A549 (cell line): ENCODE results near the gene DLX1.

Source experiments
- CEBPB ChIP-seq, 2 experiments: fragments of >200 bp in 1 of 2; sonication (Bioruptor Twin) in 1 of 2; formaldehyde crosslinking in 1 of 2; IDR thresholded peaks; 2 replicates each; pipeline ENCODE4 v1.6.1; 2012 to 2016
- FOSL2 ChIP-seq, 2 experiments: fragments of 450-650 bp in 1 of 2; fragments of >200 bp in 1 of 2; sonication (Bioruptor Twin) in 1 of 2; formaldehyde crosslinking; IDR thresholded peaks; 2 replicates each; pipeline versions ENCODE4 v1.5.0 to v1.6.1; 2016 to 2020; ENCODE audit warnings: mild to moderate bottlenecking in 1 of 2, moderate library complexity in 1 of 2
- POLR2A ChIP-seq: IDR thresholded peaks from 2 replicates; pipeline ENCODE4 v1.6.1; 2012; ENCODE audit warnings: mild to moderate bottlenecking, low read length
- RAD21 ChIP-seq, 2 experiments: fragments of >200 bp in 1 of 2; sonication (Bioruptor Twin) in 1 of 2; formaldehyde crosslinking in 1 of 2; IDR thresholded peaks in 1 of 2; conservative IDR thresholded peaks in 1 of 2; 2 replicates in 1 of 2; 3 replicates in 1 of 2; pipeline ENCODE4 v1.6.1; 2012 to 2018; ENCODE audit warnings: inconsistent platforms in 1 of 2
- RCOR1 ChIP-seq: fragments of 150-350 bp; IDR thresholded peaks from 2 replicates; pipeline ENCODE4 v1.6.1; 2014; ENCODE audit warnings: antibody characterized with exemption, low read length, low read depth
- RNF2 ChIP-seq: fragments of 200-600 bp; sonication (generic); IDR thresholded peaks from 2 replicates; pipeline ENCODE4 v1.6.1; 2016; ENCODE audit warnings: low read depth, mild to moderate bottlenecking, antibody characterized with exemption, moderate library complexity, borderline replicate concordance
- SMC3 ChIP-seq: fragments of >200 bp; sonication (Bioruptor Twin); formaldehyde crosslinking; IDR thresholded peaks from 3 replicates; pipeline ENCODE4 v1.6.1; 2018; ENCODE audit warnings: inconsistent platforms
- SREBF2 ChIP-seq: fragments of 450-650 bp; IDR thresholded peaks from 2 replicates; pipeline ENCODE4 v1.6.1; 2014; ENCODE audit warnings: mild to moderate bottlenecking, moderate library complexity
- ZNF302 ChIP-seq: fragments of 250-450 bp; sonication (Bioruptor Pico); IDR thresholded peaks from 2 replicates; pipeline ENCODE4 v1.9.0; 2021; ENCODE audit warnings: inconsistent platforms, mild to moderate bottlenecking, moderate library complexity
- TF ChIP-seq, protein P1 (sequence below): fragments of >200 bp; sonication (Bioruptor Twin); formaldehyde crosslinking; IDR thresholded peaks from 3 replicates; pipeline ENCODE4 v1.5.1; 2016
- TF ChIP-seq, protein P2 (sequence below): IDR thresholded peaks from 2 replicates; pipeline ENCODE4 v1.6.1; 2012

GRCh38 chr2:172129404-172129803 is 44.1 kb downstream of the DLX1 start:
- TF ChIP-seq RNF2 (no peak), SREBF2 (no peak), FOSL2 (IDR thresholded peaks at IDR 0.05) (no peak), FOSL2 (CRISPR knock-in tag; IDR thresholded peaks at IDR 0.05) (no peak), CEBPB (IDR thresholded peaks at IDR 0.05) (no peak), RAD21 (conservative IDR thresholded peaks at IDR 0.05 in 1 of 2, IDR thresholded peaks at IDR 0.05 in 1 of 2) (no peak), POLR2A (no peak), ZNF302 (CRISPR knock-in tag) (no peak), SMC3 (no peak), RCOR1 (no peak)
- TF ChIP-seq, protein P1, sequence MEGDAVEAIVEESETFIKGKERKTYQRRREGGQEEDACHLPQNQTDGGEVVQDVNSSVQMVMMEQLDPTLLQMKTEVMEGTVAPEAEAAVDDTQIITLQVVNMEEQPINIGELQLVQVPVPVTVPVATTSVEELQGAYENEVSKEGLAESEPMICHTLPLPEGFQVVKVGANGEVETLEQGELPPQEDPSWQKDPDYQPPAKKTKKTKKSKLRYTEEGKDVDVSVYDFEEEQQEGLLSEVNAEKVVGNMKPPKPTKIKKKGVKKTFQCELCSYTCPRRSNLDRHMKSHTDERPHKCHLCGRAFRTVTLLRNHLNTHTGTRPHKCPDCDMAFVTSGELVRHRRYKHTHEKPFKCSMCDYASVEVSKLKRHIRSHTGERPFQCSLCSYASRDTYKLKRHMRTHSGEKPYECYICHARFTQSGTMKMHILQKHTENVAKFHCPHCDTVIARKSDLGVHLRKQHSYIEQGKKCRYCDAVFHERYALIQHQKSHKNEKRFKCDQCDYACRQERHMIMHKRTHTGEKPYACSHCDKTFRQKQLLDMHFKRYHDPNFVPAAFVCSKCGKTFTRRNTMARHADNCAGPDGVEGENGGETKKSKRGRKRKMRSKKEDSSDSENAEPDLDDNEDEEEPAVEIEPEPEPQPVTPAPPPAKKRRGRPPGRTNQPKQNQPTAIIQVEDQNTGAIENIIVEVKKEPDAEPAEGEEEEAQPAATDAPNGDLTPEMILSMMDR: no peak
- TF ChIP-seq, protein P2, sequence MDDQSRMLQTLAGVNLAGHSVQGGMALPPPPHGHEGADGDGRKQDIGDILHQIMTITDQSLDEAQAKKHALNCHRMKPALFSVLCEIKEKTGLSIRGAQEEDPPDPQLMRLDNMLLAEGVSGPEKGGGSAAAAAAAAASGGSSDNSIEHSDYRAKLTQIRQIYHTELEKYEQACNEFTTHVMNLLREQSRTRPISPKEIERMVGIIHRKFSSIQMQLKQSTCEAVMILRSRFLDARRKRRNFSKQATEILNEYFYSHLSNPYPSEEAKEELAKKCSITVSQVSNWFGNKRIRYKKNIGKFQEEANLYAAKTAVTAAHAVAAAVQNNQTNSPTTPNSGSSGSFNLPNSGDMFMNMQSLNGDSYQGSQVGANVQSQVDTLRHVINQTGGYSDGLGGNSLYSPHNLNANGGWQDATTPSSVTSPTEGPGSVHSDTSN: no peak
